HG02642 (cell line): ENCODE results near the gene LDLRAD3.

Experiments
- ATAC-seq: cut with Tn5 transposase; IDR thresholded peaks from one replicate; pipeline ENCODE4 v1.9.1; 2021; ENCODE audit warnings: mild to moderate bottlenecking; ENCODE audit not compliant: unreplicated experiment, poor library complexity

The LDLRAD3 gene

GRCh38 chr11:35924811-35925210, 19.1 kb upstream of the LDLRAD3 start:
- ATAC-seq, result no peak

- no peak for ATAC-seq
Measured at GRCh38 chr11:35927104-35927503, 16.8 kb upstream of the LDLRAD3 start.

GRCh38 chr11:35927682-35928081, 16.2 kb upstream of the LDLRAD3 start:
- ATAC-seq, result no peak

GRCh38 chr11:35928688-35929395, 15.0 kb upstream of the LDLRAD3 start:
- ATAC-seq, result no peak

- no peak for ATAC-seq
Measured at GRCh38 chr11:35930466-35930865, 13.4 kb upstream of the LDLRAD3 start.

GRCh38 chr11:35932121-35932520, 11.7 kb upstream of the LDLRAD3 start:
- no peak for ATAC-seq

- ATAC-seq, result no peak
Measured at GRCh38 chr11:35932681-35933319, 11.1 kb upstream of the LDLRAD3 start.

GRCh38 chr11:35933320-35933871, 10.5 kb upstream of the LDLRAD3 start:
- no peak for ATAC-seq

- no peak for ATAC-seq
Measured at GRCh38 chr11:35934271-35934670, 9.6 kb upstream of the LDLRAD3 start.

GRCh38 chr11:35934981-35935380, 8.9 kb upstream of the LDLRAD3 start:
- ATAC-seq, result no peak

GRCh38 chr11:35935390-35935789, 8.5 kb upstream of the LDLRAD3 start:
- ATAC-seq, result no peak

GRCh38 chr11:35937111-35937510, 6.8 kb upstream of the LDLRAD3 start:
- ATAC-seq, result no peak

GRCh38 chr11:35937700-35938099, 6.2 kb upstream of the LDLRAD3 start:
- no peak for ATAC-seq

GRCh38 chr11:35938231-35938630, 5.6 kb upstream of the LDLRAD3 start:
- ATAC-seq, result no peak

GRCh38 chr11:35943309-35943708, 553 bp upstream of the LDLRAD3 start:
- ATAC-seq, result no peak

- no peak for ATAC-seq
Measured at GRCh38 chr11:35944503-35945136, 758 bp downstream of the LDLRAD3 start.

- no peak for ATAC-seq
Measured at GRCh38 chr11:35945137-35945518, 1.3 kb downstream of the LDLRAD3 start.

GRCh38 chr11:35946766-35947165, 2.9 kb downstream of the LDLRAD3 start:
- no peak for ATAC-seq

- no peak for ATAC-seq
Measured at GRCh38 chr11:35947437-35947836, 3.6 kb downstream of the LDLRAD3 start.

- no peak for ATAC-seq
Measured at GRCh38 chr11:35949242-35949641, 5.4 kb downstream of the LDLRAD3 start.

GRCh38 chr11:35950082-35950481, 6.2 kb downstream of the LDLRAD3 start:
- ATAC-seq, result no peak
